D721Med (cell line): Measurements from ENCODE around the gene MTG2.

Experiments
- DNase-seq: peaks from one replicate; pipeline ENCODE4 v3.0.0; 2011; ENCODE audit warnings: low spot score; ENCODE audit not compliant: insufficient read length
- FAIRE-seq: peaks from 2 replicates; lab custom pipeline; 2011; peaks lifted over from hg19 to GRCh38; lab: Jason Lieb, UNC
- CTCF ChIP-seq: IDR thresholded peaks from 2 replicates; pipeline ENCODE4 v1.5.1; 2012; ENCODE audit warnings: mild to moderate bottlenecking, control low read depth; ENCODE audit not compliant: insufficient read depth; ENCODE audit errors: missing control alignments

The MTG2 gene

GRCh38 chr20:62201173-62202082, 18.6 kb downstream of the MTG2 start:
- TF ChIP-seq CTCF, result no peak
- FAIRE-seq (no peak), DNase-seq (no peak)

- DNase-seq, result no peak
- no peak for FAIRE-seq
- no peak for TF ChIP-seq CTCF
These were observed 19.2 kb downstream of the MTG2 start for GRCh38 chr20:62202083-62202395.

GRCh38 chr20:62202676-62203377, 20.0 kb downstream of the MTG2 start:
- no peak for TF ChIP-seq CTCF
- no peak for DNase-seq
- no peak for FAIRE-seq

GRCh38 chr20:62203378-62204030, 20.7 kb downstream of the MTG2 start:
- TF ChIP-seq CTCF, result no peak
- peak; percentile 83 for DNase-seq
- no peak for FAIRE-seq

- no peak for FAIRE-seq
- no peak for DNase-seq
- no peak for TF ChIP-seq CTCF
These were observed 23.0 kb downstream of the MTG2 start for GRCh38 chr20:62205618-62206387.

- FAIRE-seq (no peak), DNase-seq (no peak)
- no peak for TF ChIP-seq CTCF
These were observed 23.6 kb downstream of the MTG2 start for GRCh38 chr20:62206388-62206775.
